ENCODE measurements around the gene PHC2. TPM values are rescaled to one million over a fixed set of nuclear protein-coding genes. Genes with fewer than 3 reads are reported as not detected.

Gene PHC2
- total RNA-seq, 1 donor from 2014 or later, result 155 TPM

DNA sequence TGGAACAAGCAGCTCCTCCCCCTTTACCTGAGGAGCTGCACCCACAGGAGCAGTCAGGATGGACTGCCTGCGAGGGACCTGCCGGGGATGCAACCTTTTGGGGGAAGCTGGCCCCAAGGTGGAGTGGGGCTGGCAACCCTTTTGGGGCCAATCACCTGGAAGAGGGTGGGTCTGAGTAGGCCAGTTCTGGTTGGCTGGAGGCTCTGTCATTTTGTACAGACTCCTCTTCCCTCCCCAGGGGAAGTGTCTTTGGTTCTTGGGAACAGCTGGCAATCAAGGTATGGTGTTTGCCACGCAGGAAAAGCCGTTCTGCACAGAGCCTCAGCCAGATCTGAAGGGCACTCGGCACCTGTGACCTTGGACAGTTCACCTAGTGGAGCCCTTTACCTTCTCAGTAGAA lies 109.7 kb downstream of the PHC2 start:
- TF ChIP-seq, protein P1, sequence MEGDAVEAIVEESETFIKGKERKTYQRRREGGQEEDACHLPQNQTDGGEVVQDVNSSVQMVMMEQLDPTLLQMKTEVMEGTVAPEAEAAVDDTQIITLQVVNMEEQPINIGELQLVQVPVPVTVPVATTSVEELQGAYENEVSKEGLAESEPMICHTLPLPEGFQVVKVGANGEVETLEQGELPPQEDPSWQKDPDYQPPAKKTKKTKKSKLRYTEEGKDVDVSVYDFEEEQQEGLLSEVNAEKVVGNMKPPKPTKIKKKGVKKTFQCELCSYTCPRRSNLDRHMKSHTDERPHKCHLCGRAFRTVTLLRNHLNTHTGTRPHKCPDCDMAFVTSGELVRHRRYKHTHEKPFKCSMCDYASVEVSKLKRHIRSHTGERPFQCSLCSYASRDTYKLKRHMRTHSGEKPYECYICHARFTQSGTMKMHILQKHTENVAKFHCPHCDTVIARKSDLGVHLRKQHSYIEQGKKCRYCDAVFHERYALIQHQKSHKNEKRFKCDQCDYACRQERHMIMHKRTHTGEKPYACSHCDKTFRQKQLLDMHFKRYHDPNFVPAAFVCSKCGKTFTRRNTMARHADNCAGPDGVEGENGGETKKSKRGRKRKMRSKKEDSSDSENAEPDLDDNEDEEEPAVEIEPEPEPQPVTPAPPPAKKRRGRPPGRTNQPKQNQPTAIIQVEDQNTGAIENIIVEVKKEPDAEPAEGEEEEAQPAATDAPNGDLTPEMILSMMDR (conservative IDR thresholded peaks at IDR 0.05), result no peak
- DNase-seq (ENCODE audit: low read depth, low spot score), result no peak
- Mint-ChIP-seq H3K9me3 (no peaks in the 10 kb centered on the region), H3K4me3 (peak overlapping the region; percentile 4), H3K27ac (ENCODE audit: unreplicated experiment) (no peak overlapping the region), H3K4me1 (peaks cover 16% of the 10 kb centered on the region), H3K27me3 (ENCODE audit: low read depth) (peaks cover 6% of the 10 kb centered on the region), H3K36me3 (ENCODE audit: low read depth) (peaks cover 6% of the 10 kb centered on the region)

- Mint-ChIP-seq H3K4me3 (peak within 1 kb of the TSS; percentile 7), H3K27me3 (ENCODE audit: low read depth) (peaks cover 6% of the 10 kb centered on the region), H3K36me3 (ENCODE audit: low read depth) (peaks cover 3% of the 10 kb centered on the region), H3K27ac (ENCODE audit: unreplicated experiment) (no peak within 1 kb of the TSS), H3K4me1 (peaks cover 16% of the 10 kb centered on the region), H3K9me3 (no peaks in the 10 kb centered on the region)
- TF ChIP-seq, protein P1 (conservative IDR thresholded peaks at IDR 0.05), result no peak
- DNase-seq (ENCODE audit: low read depth, low spot score), result no peak
These were observed 110.2 kb downstream of the PHC2 start, which contains the start of gene A3GALT2 for GRCh38 chr1:33320619-33321165. A3GALT2 (minus strand) TSS chr1:33321098; CDS start chr1:33321098, 0 bp downstream.

GRCh38 chr1:33319949-33320618 lies 110.8 kb downstream of the PHC2 start:
- TF ChIP-seq, protein P1 (conservative IDR thresholded peaks at IDR 0.05), result no peak
- H3K4me3 Mint-ChIP-seq, result peak overlapping the region; percentile 7
- H3K9me3 Mint-ChIP-seq, result no peaks in the 10 kb centered on the region
- no peak overlapping the region for H3K27ac Mint-ChIP-seq (ENCODE audit: unreplicated experiment)
- H3K4me1 Mint-ChIP-seq, result peaks cover 19% of the 10 kb centered on the region
- DNase-seq (ENCODE audit: low read depth, low spot score), result no peak
- H3K36me3 Mint-ChIP-seq (ENCODE audit: low read depth), result no peaks in the 10 kb centered on the region
- peaks cover 6% of the 10 kb centered on the region for H3K27me3 Mint-ChIP-seq (ENCODE audit: low read depth)

- H3K27me3 Mint-ChIP-seq (ENCODE audit: low read depth), result peaks cover 6% of the 10 kb centered on the region
- DNase-seq (ENCODE audit: low read depth, low spot score), result no peak
- H3K27ac Mint-ChIP-seq (ENCODE audit: unreplicated experiment), result no peak overlapping the region
- no peaks in the 10 kb centered on the region for H3K9me3 Mint-ChIP-seq
- TF ChIP-seq, protein P1 (conservative IDR thresholded peaks at IDR 0.05), result no peak
- H3K36me3 Mint-ChIP-seq (ENCODE audit: low read depth), result no peaks in the 10 kb centered on the region
- H3K4me3 Mint-ChIP-seq, result peak overlapping the region; percentile 1
- peaks cover 23% of the 10 kb centered on the region for H3K4me1 Mint-ChIP-seq
These were observed 111.5 kb downstream of the PHC2 start for GRCh38 chr1:33319186-33319948.

GRCh38 chr1:33317946-33318345 lies 112.9 kb downstream of the PHC2 start:
- Mint-ChIP-seq H3K27ac (ENCODE audit: unreplicated experiment) (peak overlapping the region; percentile 16), H3K36me3 (ENCODE audit: low read depth) (no peaks in the 10 kb centered on the region), H3K4me1 (peaks cover 23% of the 10 kb centered on the region), H3K9me3 (no peaks in the 10 kb centered on the region), H3K4me3 (no peak overlapping the region), H3K27me3 (ENCODE audit: low read depth) (peaks cover 6% of the 10 kb centered on the region)
- TF ChIP-seq, protein P1 (conservative IDR thresholded peaks at IDR 0.05), result no peak
- DNase-seq (ENCODE audit: low read depth, low spot score), result no peak

Data from neural crest cell (in vitro differentiated cells).